HEK293T (cell line): ENCODE data around the gene GLTP.

ENCODE experiments used
- CTBP1 ChIP-seq: fragments of 450-650 bp; IDR thresholded peaks from 2 replicates; pipeline ENCODE4 v1.6.1; 2016; ENCODE audit warnings: borderline replicate concordance
- FOXA1 ChIP-seq: fragments of 450-650 bp; IDR thresholded peaks from 2 replicates; pipeline ENCODE4 v1.6.1; 2016; ENCODE audit warnings: mild to moderate bottlenecking
- FOXK2 ChIP-seq: fragments of 450-650 bp; IDR thresholded peaks from 2 replicates; pipeline ENCODE4 v1.6.1; 2016; ENCODE audit warnings: mild to moderate bottlenecking
- SP1 ChIP-seq: fragments of 450-650 bp; IDR thresholded peaks from 2 replicates; pipeline ENCODE4 v1.6.1; 2017
- SUZ12 ChIP-seq: fragments of 450-650 bp; IDR thresholded peaks from 2 replicates; pipeline ENCODE4 v1.6.1; 2016; ENCODE audit warnings: mild to moderate bottlenecking

- TF ChIP-seq SP1 (no peak), CTBP1 (no peak), FOXK2 (no peak), SUZ12 (no peak), FOXA1 (no peak)
Measured at GRCh38 chr12:109802828-109803227, 77.5 kb downstream of the GLTP start.
